Ecto neural progenitor cell (in vitro differentiated cells): ENCODE results near the gene RNF26.

Experiments used
- DNase-seq: peaks from one replicate; pipeline ENCODE4 v3.0.0-alpha.2; 2018; ENCODE audit warnings: low spot score

Gene RNF26

DNA sequence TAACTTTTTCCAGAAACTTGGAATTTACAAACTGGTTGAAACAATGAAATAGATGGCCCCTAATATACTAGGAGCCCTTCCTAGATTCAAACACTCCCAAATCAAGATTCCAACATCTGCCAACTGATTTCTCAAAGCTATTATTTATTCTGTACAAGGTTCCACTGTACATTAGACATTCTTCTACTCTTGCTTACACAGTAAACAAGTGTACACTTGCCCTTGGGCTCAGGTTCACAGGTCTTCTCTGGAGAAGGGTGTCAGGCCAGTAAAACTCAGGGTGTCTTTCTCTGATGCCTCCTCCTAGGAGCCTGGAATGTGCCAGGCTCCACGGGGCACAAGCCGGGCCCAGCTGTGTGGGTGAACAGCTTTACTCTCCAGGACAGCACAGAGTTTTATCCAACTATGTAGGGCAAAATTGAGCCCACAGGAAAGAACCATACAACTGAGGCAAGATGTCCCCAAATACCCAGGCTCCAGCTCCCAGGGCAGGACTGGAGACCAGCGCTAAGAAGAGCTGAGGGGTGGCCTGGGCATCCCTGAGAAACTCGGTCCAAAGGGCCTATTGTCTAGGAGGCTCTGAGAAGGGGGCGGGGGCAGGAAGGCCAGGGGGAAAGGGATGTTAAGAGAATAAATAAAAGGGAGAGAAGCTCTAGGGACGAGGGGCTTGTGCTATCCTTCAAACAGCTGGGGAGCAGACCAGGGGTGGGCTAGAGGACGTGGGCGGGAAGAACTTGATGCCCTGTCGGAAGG lies 20.9 kb downstream of the RNF26 start:
- DNase-seq: no peak

DNA sequence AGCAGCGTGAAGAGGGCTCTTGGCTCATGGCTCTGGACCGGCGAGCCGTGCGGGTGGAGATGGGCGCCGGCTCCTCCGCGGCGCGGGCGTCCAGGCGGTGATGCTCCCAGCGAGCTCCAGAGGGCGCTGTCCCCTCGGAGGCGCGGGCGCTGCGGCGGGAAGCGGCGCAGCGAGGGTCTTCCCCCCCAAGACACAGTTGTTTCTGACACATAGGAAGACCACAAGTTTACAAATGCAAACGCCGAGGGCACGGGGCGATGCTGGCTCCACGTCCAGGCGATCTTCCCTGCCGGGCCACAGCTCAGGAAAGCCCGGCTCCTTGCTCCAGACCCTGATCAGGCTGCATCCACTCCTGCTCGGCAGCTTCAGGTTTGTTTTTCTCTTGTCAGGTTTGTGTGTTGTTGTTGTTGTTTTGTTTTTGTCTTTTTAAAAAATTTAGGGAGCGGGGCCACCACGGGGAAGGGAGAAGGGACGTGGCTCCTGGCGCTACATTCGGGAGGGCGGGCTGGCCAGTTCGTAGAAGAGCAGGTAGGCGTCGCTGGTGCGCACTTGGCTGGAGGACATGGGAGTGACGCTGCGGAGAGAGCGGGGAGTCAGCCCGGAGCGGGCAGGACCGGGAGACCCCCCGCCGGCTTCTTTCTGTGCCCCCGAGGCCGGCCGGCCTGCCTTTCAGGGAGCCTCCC lies 22.2 kb downstream of the RNF26 start:
- peak; percentile 89 for DNase-seq

DNA sequence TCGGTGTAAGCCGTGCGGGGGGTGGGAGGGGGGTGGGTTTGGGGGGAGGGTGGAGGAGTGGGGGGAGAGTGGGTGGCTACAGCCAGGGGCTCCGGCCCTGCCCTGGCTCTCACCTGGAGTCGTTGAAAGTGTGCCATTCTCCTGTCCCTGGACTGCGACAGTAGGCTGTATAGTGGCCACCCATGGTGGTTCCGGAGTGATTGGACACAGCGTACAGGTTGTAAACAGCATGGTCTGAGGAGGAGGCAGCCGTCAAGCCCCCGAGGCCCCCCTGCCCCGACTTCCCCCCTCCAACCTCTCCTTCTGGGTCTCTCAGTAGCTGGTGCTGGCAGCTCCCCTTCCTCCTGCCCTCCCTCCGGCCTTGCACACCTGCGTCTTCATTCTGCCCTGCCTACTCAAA lies 22.7 kb downstream of the RNF26 start:
- no peak for DNase-seq

DNA sequence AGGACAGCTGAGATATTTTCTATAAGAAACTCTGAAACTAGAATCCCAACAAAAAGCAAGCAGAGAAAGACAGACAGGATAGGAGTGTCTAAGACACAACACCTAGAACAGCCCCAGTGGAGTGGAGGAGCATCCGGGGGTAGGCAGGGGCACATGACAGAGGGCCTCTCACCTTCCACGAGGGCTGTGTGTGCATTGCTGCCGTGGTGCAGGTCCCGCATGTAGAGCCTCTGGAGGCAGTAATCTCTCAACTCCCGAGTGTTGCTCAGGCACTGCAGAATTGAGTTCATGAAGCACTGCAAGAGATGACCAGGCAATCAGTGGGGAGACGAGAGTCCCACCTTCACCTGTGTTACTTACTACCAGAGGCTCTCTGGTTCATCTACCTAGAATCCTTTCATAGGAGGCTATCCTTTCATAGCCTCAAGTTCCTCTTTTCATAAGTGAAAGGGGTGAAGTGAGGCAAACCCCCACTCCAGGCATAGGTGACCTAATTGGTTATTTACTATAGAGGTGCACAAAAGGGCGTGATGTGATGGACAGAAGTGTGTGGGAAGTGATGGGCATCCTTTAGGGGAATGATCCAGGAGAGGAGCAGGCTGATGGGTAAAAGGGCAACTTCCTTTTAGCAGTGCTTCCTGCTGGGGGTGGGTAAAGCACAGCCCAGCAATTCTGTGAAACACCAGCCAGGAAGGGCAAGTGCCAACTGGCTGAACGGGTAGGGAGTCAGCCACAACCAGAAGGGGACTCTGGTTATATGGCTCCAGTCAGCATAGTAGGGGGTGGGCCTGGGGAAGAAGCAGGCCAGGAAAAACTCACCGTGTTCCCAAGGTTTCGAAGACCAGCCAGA lies 25.3 kb downstream of the RNF26 start:
- no peak for DNase-seq

DNA sequence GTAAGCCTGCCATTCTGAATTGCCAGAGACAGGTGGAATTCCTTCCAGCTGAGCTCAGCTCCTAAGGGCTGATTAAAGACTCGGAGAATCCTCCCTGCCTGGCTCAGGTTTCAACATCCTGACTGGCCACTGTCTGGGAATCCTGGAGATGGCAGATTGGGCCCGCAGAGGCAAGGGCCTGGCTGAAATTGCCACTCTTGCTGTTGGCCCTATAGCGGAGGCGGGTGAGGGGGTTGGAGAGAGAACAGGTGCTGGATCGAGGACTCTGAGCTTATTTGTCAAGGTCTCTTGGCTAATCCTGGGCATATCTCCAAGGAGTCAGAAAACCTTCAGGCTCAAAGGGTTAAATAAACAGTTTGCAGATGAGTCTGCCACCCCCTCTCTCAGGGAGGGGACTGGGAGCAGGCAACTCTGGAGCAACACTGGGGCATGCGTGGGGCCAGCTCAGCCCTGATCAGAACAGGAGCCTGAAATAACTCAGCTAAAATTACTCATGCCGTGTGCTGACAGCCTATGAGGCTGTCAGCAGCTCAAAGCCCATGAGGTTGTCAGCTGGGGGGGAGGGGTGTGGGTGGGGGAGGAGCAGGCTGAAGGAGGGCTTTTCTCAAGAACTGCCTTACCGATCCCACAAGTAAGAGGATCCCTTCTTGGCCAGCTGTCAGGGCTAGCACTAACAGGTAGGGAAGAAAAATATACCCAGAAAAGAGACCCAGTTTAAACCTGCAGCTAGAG lies 26.9 kb downstream of the RNF26 start:
- DNase-seq: peak; percentile 80

DNA sequence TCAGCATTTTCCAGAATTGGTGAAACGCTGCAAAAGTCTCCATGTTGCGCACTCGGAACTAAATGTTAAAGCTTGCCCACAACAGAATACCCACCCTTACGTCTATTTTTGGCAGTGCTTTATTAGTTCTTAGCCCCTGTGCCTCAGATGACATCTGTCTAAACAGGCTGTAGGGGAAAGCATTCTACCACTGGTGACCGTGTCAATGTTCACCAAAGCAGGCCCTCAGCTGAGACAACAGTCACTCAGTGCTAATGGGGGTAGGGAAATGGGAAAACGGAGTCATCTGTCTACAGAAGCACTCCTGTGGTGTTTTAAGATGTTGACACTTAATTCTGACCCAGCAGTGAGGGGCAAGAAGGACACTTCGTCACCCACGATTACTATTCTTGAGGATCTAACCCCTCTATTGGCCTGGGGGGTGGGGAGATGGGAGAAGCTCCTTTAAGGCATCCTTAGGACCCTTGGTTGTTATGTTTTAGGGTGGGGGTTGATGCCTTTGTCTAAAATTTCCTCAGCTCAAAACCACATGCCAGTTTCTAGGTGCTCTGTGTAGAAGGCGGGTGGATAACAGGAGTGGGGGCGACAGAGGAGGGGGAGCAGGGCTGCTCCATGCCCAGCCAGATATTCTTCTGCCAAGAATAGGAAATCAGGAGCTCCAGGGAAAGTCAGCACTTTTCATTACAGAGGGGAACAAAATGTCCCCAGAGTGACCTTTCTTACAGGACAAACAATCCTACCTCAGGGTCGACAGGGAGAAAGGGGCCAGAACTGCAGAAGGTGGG lies 27.8 kb downstream of the RNF26 start:
- no peak for DNase-seq

DNA sequence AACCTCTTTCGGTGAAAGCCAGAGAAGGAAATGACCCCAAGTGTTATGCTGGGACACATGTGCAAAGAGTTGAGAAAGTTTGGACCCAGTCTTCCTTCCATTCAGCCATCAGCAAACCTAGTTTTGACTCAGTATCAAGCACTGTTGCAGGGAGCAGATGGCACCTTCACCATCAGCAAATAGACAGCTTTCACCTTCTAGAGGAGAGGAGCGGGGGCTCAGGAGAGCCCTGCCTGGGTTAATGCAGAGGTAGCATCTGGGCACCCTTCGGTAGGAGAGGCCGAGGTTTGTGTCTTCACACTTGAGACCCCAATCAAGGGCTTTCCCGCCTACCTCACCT lies 28.4 kb downstream of the RNF26 start:
- DNase-seq: no peak

DNA sequence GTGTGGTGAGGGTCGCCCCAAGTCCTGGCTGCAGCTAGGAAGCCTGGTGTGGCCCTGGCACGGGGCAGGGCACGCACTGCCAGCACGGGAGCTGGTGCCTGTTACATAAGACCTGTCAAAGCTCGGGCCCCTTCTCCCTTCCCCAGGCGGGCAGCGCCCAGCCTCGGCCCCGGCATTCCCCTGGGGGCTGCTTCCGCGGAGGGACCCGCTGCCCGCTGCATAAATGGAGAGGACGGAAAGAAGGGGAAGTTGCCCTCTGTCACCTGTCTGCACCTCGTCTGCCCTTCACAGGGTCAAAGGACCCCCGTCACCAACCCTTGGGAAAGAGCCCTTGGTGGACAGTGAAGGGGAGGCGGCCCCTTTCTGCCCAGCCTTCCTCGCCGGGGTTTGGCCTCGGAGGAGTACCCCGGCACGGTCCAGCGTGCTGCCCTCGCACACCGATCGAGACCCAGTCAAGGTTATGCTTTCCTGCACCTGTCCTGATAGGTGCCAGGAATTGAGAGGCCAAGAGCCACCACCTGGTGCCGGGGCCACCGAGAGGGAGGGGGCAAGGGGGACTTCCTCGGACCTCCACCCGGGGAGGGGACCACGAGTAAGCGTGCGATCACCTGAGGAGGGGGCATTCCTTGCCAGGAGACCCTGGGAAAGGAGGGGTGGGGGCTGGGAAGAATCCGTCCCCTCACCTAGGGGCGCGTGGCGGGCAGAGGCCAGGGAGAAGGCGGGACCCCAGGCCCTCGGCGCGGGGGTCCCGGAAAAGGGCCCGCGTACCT lies 28.9 kb downstream of the RNF26 start:
- no peak for DNase-seq

DNA sequence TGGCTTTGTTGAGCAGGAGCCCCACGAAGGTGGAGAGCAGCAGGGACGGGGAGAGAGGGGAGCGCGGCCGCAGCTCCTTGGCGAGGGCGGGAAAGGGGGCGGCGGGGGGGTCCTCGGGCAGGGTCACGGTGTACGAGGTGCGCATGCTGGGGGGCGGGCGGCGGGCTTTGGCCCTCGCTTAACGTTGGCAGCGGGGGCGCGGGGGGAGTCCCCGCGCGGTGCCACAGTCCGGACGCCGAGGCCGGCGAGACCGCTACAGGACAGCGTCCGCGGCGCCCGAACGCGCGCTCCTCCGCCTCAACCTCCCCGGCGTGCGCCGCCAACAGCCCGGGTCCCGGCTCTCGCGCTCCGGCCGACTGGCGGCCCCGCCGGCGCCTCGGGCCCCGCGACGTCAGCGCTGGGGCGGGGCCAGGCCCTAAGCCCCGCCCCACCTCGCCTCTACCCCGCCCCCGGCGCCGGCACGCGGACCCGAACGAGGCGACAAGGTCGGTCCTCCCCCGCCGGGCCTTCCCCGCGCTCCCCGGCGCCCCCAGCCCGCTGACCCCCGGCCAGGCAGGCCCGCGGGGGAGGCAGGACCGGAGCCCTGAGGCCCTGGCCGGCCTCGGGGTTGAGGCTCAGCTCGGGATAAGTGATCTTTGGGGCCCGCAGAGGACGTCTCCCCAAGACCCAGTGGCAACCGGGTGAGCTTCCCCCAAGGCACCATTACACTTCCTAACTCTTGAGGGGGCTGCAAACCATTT lies 29.7 kb downstream of the RNF26 start:
- DNase-seq: peak; percentile 82

DNA sequence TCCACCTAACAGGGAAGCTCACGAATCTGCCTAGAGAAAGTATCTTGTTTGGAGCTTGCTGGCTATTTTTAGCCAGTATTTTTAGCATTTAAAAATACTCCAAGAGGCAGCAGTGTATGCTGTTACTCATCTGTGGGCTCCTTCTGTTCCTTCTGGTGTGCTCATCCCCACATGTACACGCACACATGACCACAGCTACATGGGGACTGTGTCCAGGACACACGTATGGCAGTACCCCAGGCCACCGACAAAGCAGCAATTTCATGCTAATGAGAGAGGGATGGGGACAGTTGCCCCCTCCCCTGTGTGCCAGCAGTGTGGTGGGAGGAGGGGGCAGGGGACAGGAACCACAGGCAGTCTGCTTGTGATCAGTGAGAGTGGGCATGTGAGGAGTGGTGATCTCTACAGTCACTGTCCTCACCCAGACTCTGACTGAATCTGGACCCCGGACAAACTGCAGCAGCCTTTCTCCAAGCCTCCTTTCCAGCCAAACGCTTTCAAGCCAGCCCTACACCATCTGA lies 30.8 kb downstream of the RNF26 start:
- no peak for DNase-seq

DNA sequence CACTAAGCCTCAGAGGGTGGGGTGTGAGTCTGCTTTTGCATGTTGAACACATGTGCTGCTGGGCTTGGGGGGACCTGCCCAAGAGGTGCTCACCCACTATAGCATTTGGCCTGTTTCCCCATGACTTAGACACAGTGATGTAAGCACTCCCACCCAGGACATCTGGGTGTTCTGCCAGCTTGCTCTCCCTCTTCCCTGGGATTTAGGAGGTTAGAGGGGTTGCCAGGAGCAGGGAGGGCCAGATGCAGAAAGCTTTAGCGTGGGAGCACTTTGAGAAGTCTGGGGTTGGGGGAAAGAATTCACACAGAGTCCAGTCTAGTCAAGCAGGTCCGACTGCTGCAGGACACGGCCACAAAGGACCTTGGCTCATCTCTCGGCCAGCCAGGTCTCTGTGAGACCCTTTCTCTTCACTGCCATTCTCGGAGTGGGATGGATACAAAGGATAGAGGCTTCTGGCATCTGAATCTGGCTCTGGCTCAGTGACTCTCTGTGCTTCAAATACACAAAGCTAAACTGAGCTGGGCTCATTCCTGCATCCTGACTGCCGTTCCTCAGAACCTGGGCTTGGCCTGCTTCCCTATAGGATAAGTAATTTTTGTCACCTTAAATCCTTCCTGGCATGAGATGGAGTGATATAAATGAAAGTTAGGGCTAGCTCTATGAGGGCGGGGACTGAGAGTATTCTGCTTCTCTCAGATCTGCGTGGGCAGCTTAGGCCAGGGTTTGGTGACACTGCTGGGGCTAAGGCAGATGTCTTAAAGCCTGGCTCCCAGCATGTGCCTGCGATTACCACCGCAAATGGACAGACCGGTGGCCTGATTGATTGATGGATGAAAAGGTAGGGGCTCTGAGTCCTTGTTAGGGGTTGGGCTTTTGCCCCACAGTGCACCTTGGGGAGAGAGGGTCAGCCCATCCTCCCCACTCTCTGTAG lies 32.6 kb downstream of the RNF26 start:
- no peak for DNase-seq

DNA sequence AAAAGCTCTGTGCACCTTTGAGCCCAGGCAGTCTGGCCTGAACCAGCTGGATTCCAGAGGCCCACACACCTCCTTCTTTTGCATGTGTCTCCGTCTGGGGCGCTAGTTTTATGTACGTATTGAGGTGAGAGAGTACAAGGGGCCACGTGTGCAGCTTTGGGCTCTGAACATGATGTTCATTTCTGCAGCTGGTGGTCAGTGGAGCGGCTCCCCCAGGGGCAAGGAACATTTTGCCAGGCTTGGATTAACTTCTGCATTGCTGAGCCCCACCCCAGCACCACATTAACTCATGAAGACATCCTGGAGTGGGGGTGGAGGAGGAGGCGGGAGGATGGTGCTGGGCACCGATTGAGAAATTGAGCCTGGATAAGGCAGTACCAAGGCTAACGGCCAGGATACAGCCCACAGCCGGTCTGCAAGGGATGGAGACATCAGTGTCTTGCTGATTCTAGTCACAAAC lies 33.4 kb downstream of the RNF26 start:
- no peak for DNase-seq

DNA sequence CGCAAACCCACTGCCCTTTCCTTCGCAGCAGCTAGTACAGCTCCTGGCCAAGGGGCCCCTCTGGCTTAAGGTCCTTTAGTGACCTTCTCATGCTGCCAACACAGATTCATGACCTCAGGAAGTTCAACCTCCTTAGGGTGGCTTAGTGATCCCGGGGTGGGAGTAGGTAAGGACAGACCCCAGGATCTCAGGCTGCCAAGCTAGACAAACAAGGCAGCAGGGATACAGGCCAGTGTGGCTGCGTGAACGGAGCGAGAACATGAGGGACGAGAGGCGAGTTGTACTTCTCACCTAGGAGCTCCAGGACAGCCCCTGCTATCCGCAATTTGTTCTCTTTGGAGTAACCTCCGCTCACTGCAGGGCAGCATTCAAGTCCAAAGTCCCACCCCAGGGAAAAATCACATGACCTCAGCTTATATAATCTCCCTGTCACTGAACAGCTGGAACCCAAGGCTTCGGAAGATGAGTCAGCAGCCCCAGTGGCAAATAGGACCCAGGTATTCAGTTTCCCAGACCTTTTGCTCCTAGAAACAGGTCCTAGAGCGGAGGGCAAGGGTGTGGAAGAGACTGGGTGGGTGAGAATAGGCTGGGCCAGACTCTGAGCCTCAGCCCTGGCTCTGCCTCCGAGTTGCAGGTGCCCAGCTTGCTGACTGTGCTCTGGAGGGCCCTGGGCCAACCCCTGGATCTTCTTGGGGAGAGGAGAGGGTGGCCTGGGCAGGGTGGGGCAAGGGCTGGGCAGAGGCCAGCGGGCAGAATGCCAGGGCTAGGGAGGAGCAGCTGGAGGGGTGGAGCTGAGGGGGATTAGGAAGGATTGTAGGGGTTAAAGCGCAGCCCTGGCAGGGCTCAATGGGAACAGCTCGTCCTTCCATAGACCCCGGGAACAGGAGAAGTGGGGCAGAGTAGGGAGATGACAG lies 34.1 kb downstream of the RNF26 start:
- no peak for DNase-seq

DNA sequence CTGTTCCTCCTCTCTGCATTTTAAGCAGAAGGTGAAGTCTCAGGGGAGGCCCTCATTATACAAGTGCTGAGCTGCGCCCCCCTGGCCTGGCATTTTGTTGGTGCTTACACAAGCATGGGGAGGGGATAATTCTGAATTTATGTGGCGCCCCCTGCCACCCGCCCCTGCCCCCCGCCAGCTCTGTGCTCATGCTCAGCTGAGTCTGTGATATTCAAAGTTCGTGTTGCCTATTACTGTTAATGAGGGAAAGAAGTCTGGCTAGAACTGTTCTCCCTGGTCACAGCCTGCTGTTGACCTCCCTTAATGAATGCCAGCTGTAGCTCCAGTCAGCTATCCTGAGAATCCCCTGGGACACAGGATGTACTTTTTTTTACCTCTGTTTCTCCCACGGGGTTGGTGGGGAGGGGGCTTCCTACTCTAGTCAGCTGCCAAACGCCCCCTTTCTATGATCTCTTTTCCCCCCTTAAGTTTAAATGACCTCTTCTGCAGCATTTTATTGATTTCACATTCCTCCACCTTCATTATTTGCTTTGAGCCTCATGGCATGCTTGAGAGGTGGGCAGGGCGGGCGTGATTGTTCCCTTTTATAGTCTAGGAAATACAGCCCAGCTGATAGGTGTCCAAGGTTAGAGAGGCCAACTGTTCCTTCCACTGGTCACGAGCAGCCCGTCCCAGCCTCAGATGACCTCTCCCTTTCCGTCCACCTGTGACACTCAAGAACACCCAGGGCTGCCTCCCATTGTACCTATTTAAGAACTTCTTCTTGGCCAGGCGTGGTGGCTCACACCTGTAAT lies 35.0 kb downstream of the RNF26 start:
- DNase-seq: no peak

DNA sequence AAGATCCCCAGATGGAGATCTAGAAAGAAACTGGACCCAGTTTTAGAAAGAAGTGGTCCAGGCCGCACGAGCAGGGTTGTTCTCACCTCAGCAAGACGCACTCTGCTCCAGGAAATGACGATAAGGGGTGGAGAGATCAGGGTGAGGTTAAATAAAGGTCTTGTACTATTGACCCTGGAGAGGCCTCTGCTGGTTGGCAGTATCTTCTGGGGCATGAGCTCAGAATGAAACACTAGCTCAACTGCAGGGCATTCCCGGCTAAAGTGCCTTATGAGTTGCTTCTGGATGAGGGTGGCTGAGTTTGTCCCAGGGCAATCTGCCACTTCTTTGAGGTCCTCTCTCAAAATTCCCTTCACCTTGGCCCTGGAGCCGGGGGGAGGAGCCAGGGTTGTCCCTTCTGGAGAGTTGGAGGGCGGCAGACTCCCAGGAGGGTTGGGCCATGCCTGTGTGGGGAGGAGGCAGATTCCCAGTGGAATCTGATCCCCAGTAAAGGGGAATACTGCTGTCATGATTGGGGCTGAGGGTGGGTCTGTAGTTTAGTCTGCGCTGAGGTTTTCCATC lies 36.2 kb downstream of the RNF26 start:
- DNase-seq: no peak

DNA sequence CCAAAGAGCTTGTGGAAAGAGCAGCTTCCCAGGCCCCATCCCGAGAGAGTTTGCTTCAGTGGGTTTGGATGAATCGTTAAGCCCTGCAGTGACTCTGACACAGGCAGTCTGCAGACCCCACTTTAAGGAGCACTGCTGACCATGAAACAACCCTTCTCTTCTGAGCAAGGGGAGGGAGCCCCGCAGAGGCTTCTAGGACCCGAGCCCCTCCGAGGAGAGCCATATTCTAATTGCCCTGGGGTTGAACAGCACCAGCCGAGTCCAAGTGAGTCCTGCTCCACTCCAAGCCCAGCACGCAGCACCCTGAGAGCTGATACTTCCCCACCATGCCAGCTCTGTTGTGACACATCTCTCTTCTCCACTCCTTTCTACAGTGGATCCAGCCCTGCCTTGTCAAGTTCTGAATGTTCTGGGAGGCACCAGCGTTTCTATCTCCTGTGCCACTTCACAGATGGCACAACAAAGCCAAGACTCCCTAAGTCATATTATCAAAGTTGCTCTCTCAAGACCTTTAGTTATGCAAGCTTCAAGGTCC lies 36.8 kb downstream of the RNF26 start:
- no peak for DNase-seq
